ENCODE data around the gene CFB.

GRCh38 chr6:31971993-31972708 lies 26.3 kb downstream of the CFB start, which contains the start of gene DXO:
- TF ChIP-seq CTCF (IDR thresholded peaks at IDR 0.05) (no peak), POLR2A (IDR thresholded peaks at IDR 0.05) (peak; percentile 51)
